ENCODE data around the gene RMND5B. TPM values are rescaled to one million over a fixed set of nuclear protein-coding genes. Genes with fewer than 3 reads are reported as not detected.
A peak's percentile ranks its signal among the peaks of the same experiment; 100 is the strongest.

The RMND5B gene
- total RNA-seq, 1 experiment from 2014 or later, result 24.1 TPM

DNA sequence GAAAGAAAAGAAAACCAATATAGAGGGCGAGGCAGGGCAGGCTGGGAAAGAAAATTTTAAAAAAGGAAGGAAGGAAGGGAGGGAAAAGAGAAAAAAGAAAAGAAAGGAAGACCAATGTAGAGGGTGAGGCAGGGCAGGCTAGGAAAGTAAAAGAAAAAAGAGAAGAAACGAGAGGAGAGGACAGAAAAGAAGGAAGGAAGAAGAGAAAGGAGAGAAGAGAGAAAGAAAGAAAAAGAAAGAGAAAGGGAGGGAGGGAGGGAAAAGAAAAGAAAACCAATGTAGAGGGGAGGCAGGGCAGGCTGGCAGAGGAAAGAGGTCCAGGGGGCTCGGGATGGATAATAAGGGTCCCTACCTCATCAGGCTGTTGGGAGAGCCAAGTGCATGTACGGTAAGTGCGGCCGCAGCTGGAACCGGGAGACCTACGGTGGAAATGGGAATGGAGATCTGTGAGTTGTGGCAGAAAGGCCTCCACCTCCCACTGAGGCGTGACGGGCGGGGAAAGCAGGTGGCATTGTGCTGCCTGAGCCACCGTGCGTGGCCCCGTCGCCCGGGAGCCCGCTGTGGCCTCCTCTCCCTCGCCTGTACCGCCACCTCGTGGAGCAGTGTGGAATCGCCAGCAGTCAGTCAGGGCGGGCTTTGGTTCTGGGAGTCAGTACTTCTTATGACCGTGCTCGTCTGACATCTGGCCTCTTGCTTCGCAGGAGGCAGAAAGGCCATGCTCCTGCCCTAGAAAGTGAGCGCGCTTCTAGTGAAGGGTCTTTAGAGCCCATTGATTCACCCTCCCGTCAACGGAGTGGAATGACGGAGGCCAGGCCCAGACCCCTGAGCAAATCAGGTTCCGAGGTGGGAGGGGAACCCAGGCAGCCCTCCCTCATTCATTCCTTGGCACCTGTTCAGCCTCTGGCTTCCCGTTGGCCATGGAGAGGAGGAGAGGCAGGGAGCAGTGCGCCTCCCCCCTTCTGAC is 33.2 kb downstream of the RMND5B start:
- no TSS peak for BruUV-seq (replicated peaks)
- no peaks in the 10 kb centered on the region for H3K79me2 ChIP-seq (ENCODE audit: insufficient read depth, low read length)
- peaks cover 2 to 11% of the 10 kb centered on the region in 2 experiments; a peak in 3 of 4 replicates for H3K4me1 ChIP-seq (ENCODE audit: control insufficient read depth in 1 of 2, insufficient read depth in 2 of 2, low read length in 2 of 2)
- no peak overlapping the region for H3K27ac ChIP-seq (ENCODE audit: low read depth, low read length)
- no peak overlapping the region for H3K9ac ChIP-seq (ENCODE audit: low read length)
- peak; percentile 98 for ATAC-seq
- peak overlapping the region; percentile 13 for H3K4me3 ChIP-seq (replicated peaks in 1 of 2; ENCODE audit: low read depth in 1 of 2, low read length in 2 of 2)
- peak overlapping the region; percentile 69 for H2AFZ ChIP-seq (ENCODE audit: low read depth, low read length, poor library complexity, severe bottlenecking)
- CTCF ChIA-PET, result interaction anchor here (2.9 kb wide), 1 partner anchor 89 kb away, joined by 19 read pairs; no protein-coding TSS in a partner anchor
- H3K9me3 ChIP-seq (ENCODE audit: control insufficient read depth in 1 of 2, insufficient read depth in 1 of 2, low read depth in 1 of 2, low read length in 2 of 2), result no peaks in the 10 kb centered on the region
- POLR2A ChIA-PET, result no interaction called here
- no peaks in the 10 kb centered on the region for H4K20me1 ChIP-seq (ENCODE audit: insufficient read depth)
- intact Hi-C loops (cut with micrococcal nuclease), result loop anchor here (1.0 kb wide), 1 partner anchor 88 kb away; no protein-coding TSS in a partner anchor
- peak overlapping the region; percentile 62 for H3K4me2 ChIP-seq (ENCODE audit: low read length)
- TF ChIP-seq, protein P1, sequence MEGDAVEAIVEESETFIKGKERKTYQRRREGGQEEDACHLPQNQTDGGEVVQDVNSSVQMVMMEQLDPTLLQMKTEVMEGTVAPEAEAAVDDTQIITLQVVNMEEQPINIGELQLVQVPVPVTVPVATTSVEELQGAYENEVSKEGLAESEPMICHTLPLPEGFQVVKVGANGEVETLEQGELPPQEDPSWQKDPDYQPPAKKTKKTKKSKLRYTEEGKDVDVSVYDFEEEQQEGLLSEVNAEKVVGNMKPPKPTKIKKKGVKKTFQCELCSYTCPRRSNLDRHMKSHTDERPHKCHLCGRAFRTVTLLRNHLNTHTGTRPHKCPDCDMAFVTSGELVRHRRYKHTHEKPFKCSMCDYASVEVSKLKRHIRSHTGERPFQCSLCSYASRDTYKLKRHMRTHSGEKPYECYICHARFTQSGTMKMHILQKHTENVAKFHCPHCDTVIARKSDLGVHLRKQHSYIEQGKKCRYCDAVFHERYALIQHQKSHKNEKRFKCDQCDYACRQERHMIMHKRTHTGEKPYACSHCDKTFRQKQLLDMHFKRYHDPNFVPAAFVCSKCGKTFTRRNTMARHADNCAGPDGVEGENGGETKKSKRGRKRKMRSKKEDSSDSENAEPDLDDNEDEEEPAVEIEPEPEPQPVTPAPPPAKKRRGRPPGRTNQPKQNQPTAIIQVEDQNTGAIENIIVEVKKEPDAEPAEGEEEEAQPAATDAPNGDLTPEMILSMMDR (IDR thresholded peaks at IDR 0.05 in 2 of 3, conservative IDR thresholded peaks at IDR 0.05 in 1 of 3; ENCODE audit: borderline replicate concordance in 1 of 3, insufficient read depth in 1 of 3, low read depth in 2 of 3, low read length in 2 of 3), result peak; percentile 97 to 98 (median 98)
- TF ChIP-seq RAD21 (IDR thresholded peaks at IDR 0.05; ENCODE audit: low read depth), result peak; percentile 99
- TF ChIP-seq JUND (IDR thresholded peaks at IDR 0.05), result no peak
- TF ChIP-seq, protein P2, sequence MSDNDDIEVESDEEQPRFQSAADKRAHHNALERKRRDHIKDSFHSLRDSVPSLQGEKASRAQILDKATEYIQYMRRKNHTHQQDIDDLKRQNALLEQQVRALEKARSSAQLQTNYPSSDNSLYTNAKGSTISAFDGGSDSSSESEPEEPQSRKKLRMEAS (IDR thresholded peaks at IDR 0.05), result peak; percentile 80
- H3K36me3 ChIP-seq (ENCODE audit: control insufficient read depth in 1 of 2, insufficient read depth in 2 of 2, low read length in 2 of 2), result no peaks in the 10 kb centered on the region
- H3K27me3 ChIP-seq (ENCODE audit: insufficient read depth, low read length), result no peaks in the 10 kb centered on the region
- RAD21 ChIA-PET (ENCODE audit: low non-redundant PET in 1 of 2, low total read pairs in 2 of 2, uncharacterized antibody in 2 of 2, unreplicated experiment in 2 of 2), result interaction anchor here in 1 of 2 experiments (0.7 kb wide), 1 partner anchor 81 kb away, joined by 3 read pairs; no protein-coding TSS in a partner anchor
- peak; percentile 62 for DNase-seq (ENCODE audit: low read depth, low spot score)
- no peaks in the 10 kb centered on the region for H3K9me2 ChIP-seq (ENCODE audit: insufficient read depth)

DNA sequence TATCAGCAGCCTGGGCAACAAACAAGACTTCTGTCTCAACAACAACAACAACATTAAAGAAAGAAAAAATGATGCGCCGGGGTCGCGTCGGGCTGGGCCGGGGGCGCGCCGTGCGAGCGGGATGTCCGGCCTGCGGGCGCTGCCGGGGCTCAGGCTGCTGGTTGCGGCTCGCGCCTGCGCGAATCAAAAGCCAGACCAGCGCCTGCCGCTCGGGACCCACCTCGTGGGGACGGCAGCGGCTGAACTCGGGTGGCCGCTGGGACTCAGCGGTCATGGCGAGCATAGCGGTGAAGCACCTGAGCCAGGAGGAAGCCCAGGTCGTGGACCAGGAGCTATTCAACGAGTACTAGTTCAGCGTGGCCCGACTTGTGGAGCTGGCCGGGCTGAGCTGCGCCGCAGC is 34.8 kb downstream of the RMND5B start:
- H3K27ac ChIP-seq (ENCODE audit: low read depth, low read length), result no peak overlapping the region
- H3K9me3 ChIP-seq (ENCODE audit: control insufficient read depth in 1 of 2, insufficient read depth in 1 of 2, low read depth in 1 of 2, low read length in 2 of 2), result no peaks in the 10 kb centered on the region
- no peak overlapping the region for H3K4me3 ChIP-seq (replicated peaks in 1 of 2; ENCODE audit: low read depth in 1 of 2, low read length in 2 of 2)
- ChIA-PET POLR2A (no interaction called here), RAD21 (ENCODE audit: low non-redundant PET in 1 of 2, low total read pairs in 2 of 2, uncharacterized antibody in 2 of 2, unreplicated experiment in 2 of 2) (no interaction called here), CTCF (interaction anchor here (2.8 kb wide), 1 partner anchor 89 kb away, joined by 14 read pairs; no protein-coding TSS in a partner anchor)
- no peaks in the 10 kb centered on the region for H4K20me1 ChIP-seq (ENCODE audit: insufficient read depth)
- H3K36me3 ChIP-seq (ENCODE audit: control insufficient read depth in 1 of 2, insufficient read depth in 2 of 2, low read length in 2 of 2), result no peaks in the 10 kb centered on the region
- TF ChIP-seq CBX3 (IDR thresholded peaks at IDR 0.05; ENCODE audit: low read depth), result no peak
- TF ChIP-seq JUND (IDR thresholded peaks at IDR 0.05), result no peak
- H3K79me2 ChIP-seq (ENCODE audit: insufficient read depth, low read length), result no peaks in the 10 kb centered on the region
- H3K9me2 ChIP-seq (ENCODE audit: insufficient read depth), result no peaks in the 10 kb centered on the region
- no TSS peak for BruUV-seq (replicated peaks)
- ATAC-seq, result no peak
- no peak overlapping the region for H3K9ac ChIP-seq (ENCODE audit: low read length)
- H3K27me3 ChIP-seq (ENCODE audit: insufficient read depth, low read length), result no peaks in the 10 kb centered on the region
- H3K4me1 ChIP-seq (ENCODE audit: control insufficient read depth in 1 of 2, insufficient read depth in 2 of 2, low read length in 2 of 2), result peaks cover 2 to 11% of the 10 kb centered on the region in 2 experiments; a peak in 3 of 4 replicates
- no peak overlapping the region for H3K4me2 ChIP-seq (ENCODE audit: low read length)
- no peak for DNase-seq (ENCODE audit: low read depth, low spot score)
- intact Hi-C loops (cut with micrococcal nuclease), result no loop called here
- no peak overlapping the region for H2AFZ ChIP-seq (ENCODE audit: low read depth, low read length, poor library complexity, severe bottlenecking)

Data from HCT116 (cell line).